Muscle of arm (tissue), 12 donors: ENCODE measurements around the gene ASIC4. TPM values are rescaled to one million over a fixed set of nuclear protein-coding genes. Genes with fewer than 3 reads are reported as not detected.
A peak's percentile ranks its signal among the peaks of the same experiment; 100 is the strongest.

Source experiments
- DNase-seq: peaks from one replicate; pipeline ENCODE4 v3.0.0-alpha.2; 2013
- polyA plus RNA-seq, 12 donors: library from polyadenylated mRNA; unstranded; fragments of 120-200 nt; gene quantifications; one replicate each; pipeline ENCODE4 v1.2.1, GENCODE V29; 2013; ENCODE audit not compliant: insufficient read length in 12 of 12

ASIC4 gene
- polyA plus RNA-seq, 12 donors = 0.24 to 1.1 (median 0.48) TPM; not detected in 2

- DNase-seq = no peak
These were observed 19.8 kb downstream of the ASIC4 start for GRCh38 chr2:219533930-219534661.

DNA sequence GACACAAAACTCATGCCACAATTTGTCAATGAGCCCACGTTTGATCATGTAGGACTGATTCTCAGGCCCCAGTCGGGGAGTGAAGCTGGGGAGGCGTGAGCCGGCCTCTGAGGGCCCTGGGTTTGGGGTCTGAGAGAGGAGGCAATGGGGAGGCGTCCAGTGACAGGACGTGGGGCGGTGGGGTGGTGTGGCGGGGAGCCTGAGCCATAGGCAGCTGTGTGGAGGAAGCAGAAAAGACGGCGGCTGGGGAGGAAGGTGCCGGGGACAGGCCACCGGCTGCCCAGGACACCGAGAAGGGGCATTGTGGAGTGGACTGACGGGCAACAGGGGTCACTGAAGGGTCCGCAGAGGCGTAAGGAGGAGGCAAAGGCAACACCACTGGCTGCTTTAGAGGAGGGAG is 22.1 kb downstream of the ASIC4 start:
- no peak for DNase-seq

DNA sequence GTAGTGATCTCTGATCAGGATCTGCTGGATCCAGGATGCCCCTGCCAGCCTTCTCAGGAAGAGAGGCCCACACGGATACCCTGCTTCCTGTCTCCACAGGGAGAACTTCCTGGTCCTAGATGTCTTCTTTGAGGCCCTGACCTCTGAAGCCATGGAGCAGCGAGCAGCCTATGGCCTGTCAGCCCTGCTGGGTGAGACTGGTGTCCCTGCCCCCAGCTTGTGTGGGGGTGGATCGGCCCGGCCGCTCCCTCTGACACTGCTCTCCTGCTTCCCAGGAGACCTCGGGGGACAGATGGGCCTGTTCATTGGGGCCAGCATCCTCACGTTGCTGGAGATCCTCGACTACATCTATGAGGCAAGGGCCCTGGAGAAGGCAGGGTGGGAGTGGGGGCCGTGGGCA is 22.7 kb downstream of the ASIC4 start:
- no peak for DNase-seq

DNA sequence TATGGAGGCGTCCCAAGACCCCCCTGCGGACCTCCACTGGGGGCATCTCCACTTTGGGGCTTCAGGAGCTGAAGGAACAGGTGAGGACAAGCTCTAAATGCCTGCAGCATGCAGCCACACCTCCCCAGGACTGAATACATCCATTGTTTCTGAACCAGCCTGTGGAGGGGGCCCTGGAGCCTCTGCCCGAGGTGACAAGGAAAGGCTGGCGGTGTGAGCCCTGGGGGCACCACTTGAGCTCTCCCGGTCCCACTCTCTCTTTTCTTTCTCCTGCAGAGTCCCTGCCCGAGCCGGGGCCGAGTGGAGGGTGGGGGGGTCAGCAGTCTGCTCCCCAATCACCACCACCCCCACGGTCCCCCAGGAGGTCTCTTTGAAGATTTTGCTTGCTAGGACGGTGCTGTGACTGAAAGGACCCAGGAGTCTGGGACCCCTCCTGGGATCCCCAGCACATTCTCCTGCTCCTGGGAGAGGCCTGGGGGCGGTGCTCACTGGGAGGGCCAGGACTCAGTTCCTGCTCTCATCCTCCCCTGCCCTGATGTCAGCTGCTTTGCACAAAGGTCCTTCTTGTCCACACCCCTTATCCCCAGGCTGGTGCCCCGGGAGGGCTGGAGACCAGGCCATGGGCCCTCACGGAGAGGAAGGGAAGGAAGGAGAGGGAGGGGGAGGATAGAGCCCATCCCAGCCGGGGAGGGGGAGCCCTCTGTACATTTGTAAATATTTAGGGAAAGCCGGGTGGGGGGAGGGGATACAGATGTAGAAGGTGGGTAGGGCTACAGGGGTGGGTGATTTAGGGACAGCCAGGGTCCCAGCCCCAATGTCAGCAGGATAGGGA is 23.6 kb downstream of the ASIC4 start:
- no peak for DNase-seq

DNA sequence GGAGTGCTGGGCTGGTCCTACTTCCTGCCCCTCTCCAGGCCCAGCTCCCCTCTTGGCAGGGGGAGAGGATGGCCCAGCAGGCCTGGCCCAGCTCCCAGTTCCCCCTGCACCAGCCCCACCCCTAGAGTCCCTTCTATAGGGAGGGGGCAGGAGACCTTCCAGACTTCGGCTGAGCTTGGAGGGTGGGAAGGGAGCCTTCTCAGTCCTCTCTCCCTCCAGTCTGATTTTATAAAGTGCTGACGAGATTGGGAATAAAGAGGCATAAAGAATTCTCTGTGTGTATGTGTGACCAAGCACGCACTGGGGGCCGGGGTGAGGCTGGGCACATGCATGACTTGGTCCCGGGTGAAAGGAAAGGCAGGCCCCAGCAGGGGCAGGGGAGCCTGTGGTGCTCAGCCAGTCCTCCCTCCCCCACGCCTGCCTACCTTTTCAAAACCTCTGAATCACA is 24.2 kb downstream of the ASIC4 start:
- DNase-seq = no peak

DNA sequence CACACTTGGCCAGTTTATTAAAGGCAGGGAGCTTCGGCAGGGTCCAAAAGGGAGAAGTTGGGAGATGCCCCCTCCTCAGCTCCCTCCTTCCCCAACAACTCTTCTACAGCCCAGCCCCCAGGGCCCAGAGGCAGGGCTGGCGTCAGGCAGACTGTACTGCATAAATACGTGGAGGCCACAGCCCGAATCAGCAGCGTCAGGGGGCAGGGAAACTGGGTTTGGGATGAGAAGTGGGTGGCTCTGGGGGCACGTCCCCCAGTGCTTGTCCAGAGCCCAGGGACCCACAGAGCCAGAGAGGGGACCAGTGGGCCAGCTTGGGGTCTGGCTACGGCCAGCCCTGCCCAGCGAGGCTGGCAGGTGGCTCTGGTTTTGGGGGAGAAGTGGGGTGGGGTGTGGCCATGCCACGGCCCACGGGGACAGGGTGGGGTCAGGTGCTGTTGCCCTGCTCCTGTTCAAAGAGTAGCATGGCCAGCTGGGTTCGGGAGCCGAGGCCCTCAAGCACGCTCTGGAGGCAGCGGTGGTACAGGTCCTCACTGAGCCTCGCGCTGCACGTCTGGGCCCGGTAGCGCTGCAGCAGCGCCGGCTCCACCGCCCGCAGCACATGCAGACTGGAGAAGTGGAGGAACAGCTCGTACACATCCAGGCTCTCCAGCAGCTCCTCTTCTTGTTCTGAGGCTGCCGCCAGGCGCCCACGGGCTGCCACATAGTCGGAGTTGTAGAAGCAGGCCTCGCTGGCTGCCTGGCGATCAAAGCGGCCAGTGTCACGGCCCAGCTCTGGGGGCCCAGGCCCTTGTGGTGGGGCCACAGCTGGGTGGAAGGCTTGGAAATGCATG is 24.9 kb downstream of the ASIC4 start:
- no peak for DNase-seq

DNA sequence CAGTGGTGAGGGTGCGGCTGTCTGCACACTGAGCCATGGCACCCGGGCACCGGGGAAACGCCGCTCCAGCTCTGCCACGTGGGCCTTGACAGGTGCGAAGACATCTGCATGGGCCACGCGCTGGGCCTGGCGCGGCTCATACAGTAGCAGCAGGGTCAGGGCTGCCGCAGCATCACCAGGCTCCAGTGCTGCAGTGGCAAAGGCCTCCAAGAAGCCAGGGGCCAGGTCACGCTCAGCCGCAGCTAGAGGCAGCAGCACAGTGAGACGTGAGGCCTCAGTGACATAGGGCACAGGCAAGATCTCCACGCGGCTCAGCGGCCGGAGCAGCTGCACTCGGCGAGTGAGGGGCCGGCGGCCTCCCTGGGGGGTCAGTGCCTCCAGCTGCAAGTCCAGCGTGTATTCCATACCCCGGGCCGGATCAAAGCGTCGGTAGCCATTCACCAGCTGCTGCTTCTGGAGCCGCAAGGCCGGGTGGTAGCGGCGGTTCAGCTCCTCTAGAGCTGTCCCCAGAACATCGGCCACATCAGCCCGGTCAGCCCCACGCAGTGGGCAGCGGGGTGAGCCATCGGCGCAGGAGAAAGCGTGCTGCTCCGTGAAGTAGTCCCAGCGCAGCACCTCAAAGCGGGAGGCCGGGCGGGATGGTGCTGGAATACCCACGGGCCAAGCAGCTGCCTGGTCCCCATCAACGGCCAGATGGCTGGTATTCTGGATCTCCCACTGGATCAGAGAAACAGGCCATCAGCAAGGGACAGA is 25.8 kb downstream of the ASIC4 start:
- no peak for DNase-seq

DNA sequence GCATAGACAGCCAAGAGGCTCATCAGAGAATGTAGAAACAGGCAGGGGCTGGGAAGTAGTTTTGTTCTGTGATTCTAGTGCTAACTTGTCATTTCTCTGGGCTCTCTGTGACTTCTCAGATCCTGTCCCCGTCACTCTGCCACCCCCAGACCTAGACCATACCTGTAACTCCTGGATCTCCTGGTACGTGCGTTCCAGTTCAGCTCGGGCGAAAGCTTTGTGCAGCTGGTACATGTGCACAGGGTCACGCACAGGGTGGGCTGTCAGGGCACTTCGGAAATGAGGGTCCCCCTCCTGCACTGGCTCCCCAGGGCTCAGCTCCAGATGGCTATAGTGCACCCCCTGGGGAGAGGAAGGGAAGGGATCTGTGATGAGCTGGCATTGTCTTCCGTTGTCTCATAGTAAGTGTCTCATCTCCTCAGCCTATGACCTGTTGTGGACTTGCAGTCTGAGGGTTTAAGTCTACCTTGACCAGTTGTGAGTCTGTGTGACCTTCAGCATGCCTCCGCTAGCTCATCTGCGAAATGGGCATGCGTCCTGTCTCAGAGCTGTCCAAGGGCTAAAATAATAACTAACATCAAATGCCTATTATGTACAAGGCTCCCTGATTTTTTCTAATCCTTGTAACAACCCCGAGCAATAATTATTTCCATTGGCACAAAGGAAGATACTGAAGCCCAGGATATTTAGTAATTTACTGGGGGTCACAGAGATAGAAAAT is 26.7 kb downstream of the ASIC4 start:
- no peak for DNase-seq

DNA sequence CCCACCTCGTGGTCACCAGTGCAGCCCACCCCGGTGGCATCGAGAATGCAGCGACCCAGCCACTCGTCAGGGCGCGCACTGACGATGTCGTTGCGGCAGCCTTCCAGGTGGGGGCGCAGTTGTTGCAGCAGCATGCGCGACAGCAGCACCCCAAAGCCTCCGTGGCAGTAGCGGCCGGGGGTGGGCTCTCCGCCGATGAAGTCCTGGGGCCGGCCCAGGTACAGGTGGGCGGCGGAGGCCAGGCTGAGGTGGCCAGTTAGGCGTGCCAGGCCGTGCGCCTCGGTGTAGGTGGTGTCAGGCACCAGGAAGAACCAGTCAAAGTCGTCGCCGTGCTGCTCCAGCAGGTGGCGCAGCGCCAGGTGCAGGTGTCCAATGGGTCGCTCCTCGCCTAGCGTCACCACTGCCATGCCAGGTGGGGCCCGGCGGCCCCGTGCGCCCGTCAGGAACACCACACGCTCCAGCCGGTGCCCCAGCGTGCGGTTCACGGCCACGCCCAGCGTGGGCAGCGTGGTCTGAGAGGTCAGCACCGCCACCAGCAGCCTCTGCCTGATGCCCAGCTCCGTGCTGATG is 27.4 kb downstream of the ASIC4 start:
- DNase-seq = peak; percentile 74

- DNase-seq = no peak
These were observed 28.8 kb downstream of the ASIC4 start for GRCh38 chr2:219542931-219543595.

- peak; percentile 99 for DNase-seq
These were observed 29.5 kb downstream of the ASIC4 start, which contains the start of the genes CHPF and TMEM198 for GRCh38 chr2:219543596-219544358. Gene CHPF (minus strand): TSS chr2:219543809. CDS start chr2:219543538, 271 bp downstream. Gene TMEM198 (plus strand): TSS chr2:219544028. CDS start chr2:219544728, 700 bp downstream.

- no peak for DNase-seq
These were observed 30.3 kb downstream of the ASIC4 start for GRCh38 chr2:219544567-219544966.

DNA sequence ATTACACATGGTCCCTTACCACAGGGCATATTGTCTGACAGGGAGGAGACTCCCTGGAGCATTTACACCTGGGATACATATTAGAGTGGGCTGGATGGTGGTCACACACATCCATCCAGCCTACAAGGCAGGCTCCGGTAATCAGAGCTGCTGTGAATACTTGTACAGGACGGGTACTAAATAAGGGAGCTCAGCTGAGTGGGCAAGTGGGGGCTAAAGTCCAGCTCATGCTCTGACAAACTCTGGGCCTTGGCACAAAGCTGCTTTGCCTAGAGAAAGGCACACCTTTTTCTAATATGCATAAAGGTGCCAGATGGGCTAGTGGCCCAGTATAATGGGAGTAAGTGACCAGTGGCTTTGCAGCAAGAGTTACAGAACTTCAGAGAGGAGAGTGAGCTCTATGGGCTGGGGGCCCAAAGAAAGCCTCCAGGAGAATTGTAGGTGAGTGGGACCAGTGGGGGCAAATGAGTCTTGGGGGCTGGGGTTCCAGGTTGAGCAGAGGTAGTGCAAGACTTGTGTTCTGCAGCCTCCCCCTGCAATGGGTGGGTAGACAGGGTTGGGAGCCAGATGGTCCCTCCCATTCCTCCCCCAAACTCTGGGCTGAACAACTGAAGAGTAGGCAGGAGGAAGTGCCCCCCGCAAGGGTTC is 31.1 kb downstream of the ASIC4 start:
- DNase-seq = no peak

GRCh38 chr2:219545943-219546352 is 31.7 kb downstream of the ASIC4 start:
- no peak for DNase-seq

DNA sequence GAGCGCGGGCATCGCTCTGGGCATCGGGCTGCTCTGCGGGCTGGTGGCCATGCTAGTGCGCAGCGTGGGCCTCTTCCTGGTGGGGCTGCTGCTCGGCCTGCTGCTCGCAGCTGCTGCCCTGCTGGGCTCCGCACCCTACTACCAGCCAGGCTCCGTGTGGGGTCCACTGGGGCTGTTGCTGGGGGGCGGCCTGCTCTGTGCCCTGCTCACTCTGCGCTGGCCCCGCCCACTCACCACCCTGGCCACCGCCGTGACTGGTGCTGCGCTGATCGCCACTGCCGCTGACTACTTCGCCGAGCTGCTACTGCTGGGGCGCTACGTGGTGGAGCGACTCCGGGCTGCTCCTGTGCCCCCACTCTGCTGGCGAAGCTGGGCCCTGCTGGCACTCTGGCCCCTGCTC is 33.3 kb downstream of the ASIC4 start:
- DNase-seq = no peak

GRCh38 chr2:219548990-219549389 is 34.7 kb downstream of the ASIC4 start:
- no peak for DNase-seq

- DNase-seq = no peak
These were observed 35.3 kb downstream of the ASIC4 start for GRCh38 chr2:219549619-219550018.
